A673 (cell line): ENCODE results near the gene PPP2R2D.

Experiments
- EZH2 ChIP-seq: fragments of 200-600 bp; sonication (generic); IDR thresholded peaks from 2 replicates; pipeline ENCODE4 v1.6.1; 2017; ENCODE audit warnings: borderline replicate concordance, low read depth, mild to moderate bottlenecking, mixed read lengths, antibody characterized with exemption, low read length; ENCODE audit not compliant: poor library complexity, severe bottlenecking
- TF ChIP-seq, protein P1 (sequence below): fragments of 300-800, 200-600 bp; sonication (generic); conservative IDR thresholded peaks from 2 replicates; pipeline ENCODE4 v1.5.1; 2017; ENCODE audit warnings: low read depth, mild to moderate bottlenecking, antibody characterized with exemption, low read length, moderate library complexity, mixed read lengths

DNA sequence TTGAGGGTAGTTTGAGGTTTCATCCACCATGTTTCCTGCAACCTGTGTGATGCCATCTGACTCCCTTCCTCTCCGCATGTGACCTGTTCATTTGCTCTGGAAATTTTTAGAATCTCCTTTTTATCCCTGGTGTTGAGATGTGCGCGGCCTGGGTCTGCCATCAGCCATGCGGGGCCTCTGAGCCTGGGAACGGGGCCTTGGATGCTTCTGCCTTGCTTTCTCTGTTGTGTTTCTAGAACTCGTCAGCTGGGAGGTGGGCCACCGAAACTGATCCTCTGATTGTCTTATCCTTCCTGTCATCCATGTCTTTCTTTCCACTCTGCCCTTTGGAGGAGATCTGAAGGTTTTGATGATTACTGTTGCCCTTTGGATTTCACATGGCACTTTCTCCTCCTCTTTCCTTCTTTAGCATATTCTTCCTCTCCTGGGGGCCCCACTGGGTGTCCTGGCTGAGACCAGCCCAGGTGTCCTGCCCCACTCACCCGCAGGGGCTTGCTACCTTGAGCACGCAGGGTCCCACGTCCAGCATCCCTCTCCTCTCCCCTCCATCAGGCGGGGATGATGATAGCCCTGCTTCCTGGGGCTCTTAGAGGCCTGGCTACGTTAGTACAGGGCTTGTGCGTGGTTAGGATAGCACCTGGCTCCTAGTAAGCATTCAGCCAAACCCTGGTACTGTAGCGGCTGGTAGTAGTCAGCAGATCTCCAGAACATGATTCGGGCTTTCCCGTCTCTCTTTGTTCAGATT lies 29.9 kb downstream of the PPP2R2D start:
- TF ChIP-seq, protein P1, sequence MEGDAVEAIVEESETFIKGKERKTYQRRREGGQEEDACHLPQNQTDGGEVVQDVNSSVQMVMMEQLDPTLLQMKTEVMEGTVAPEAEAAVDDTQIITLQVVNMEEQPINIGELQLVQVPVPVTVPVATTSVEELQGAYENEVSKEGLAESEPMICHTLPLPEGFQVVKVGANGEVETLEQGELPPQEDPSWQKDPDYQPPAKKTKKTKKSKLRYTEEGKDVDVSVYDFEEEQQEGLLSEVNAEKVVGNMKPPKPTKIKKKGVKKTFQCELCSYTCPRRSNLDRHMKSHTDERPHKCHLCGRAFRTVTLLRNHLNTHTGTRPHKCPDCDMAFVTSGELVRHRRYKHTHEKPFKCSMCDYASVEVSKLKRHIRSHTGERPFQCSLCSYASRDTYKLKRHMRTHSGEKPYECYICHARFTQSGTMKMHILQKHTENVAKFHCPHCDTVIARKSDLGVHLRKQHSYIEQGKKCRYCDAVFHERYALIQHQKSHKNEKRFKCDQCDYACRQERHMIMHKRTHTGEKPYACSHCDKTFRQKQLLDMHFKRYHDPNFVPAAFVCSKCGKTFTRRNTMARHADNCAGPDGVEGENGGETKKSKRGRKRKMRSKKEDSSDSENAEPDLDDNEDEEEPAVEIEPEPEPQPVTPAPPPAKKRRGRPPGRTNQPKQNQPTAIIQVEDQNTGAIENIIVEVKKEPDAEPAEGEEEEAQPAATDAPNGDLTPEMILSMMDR, result no peak
- no peak for TF ChIP-seq EZH2
